C4-2B (cell line): Measurements from ENCODE around the gene PLK2.
A peak's percentile ranks its signal among the peaks of the same experiment; 100 is the strongest.

Experiments used
- H3K27ac ChIP-seq: fragments of 450-650 bp; 2 replicates; pipeline ENCODE4 v1.5.1; 2017
- CTCF ChIP-seq: fragments of 450-650 bp; conservative IDR thresholded peaks from 2 replicates; pipeline ENCODE4 v1.5.1; 2017; ENCODE audit warnings: mild to moderate bottlenecking
- ZFX ChIP-seq: fragments of 450-650 bp; IDR thresholded peaks from 2 replicates; pipeline ENCODE4 v1.6.1; 2017

PLK2 gene

GRCh38 chr5:58491216-58491892 is 31.5 kb upstream of the PLK2 start, which contains the start of gene GAPT:
Gene GAPT, plus strand, starts transcription at chr5:58491435. Its CDS starts 3,102 bp downstream, at chr5:58494537.
- H3K27ac ChIP-seq: no peak within 1 kb of the TSS

GRCh38 chr5:58490402-58491050 is 30.6 kb upstream of the PLK2 start:
- H3K27ac ChIP-seq: no peak overlapping the region
- TF ChIP-seq CTCF: no peak
- TF ChIP-seq ZFX: no peak

More at GRCh38 chr5:58491216-58491892, 31.5 kb upstream of the PLK2 start, which contains the start of gene GAPT:
- no peak for TF ChIP-seq CTCF
- TF ChIP-seq ZFX: no peak

GRCh38 chr5:58486290-58486689 is 26.4 kb upstream of the PLK2 start:
- TF ChIP-seq ZFX (no peak), CTCF (no peak)
- H3K27ac ChIP-seq: no peak overlapping the region

GRCh38 chr5:58484505-58484904 is 24.6 kb upstream of the PLK2 start:
- no peak overlapping the region for H3K27ac ChIP-seq
- no peak for TF ChIP-seq ZFX
- no peak for TF ChIP-seq CTCF

GRCh38 chr5:58482536-58482935 is 22.6 kb upstream of the PLK2 start:
- 0 out of 2 replicates have a peak, but pooled peaks have one; percentile 19 for TF ChIP-seq ZFX
- TF ChIP-seq CTCF: no peak
- no peak overlapping the region for H3K27ac ChIP-seq

GRCh38 chr5:58481828-58482227 is 21.9 kb upstream of the PLK2 start:
- H3K27ac ChIP-seq: no peak overlapping the region
- TF ChIP-seq CTCF (no peak), ZFX (no peak)

- H3K27ac ChIP-seq: no peak overlapping the region
- TF ChIP-seq ZFX (no peak), CTCF (no peak)
Measured at GRCh38 chr5:58481066-58481676, 21.3 kb upstream of the PLK2 start.
